ENCODE measurements around the gene GADD45B. TPM values are rescaled to one million over a fixed set of nuclear protein-coding genes. Genes with fewer than 3 reads are reported as not detected.

GADD45B gene
- total RNA-seq, 1 experiment from 2014 or later, result 37.9 TPM

DNA sequence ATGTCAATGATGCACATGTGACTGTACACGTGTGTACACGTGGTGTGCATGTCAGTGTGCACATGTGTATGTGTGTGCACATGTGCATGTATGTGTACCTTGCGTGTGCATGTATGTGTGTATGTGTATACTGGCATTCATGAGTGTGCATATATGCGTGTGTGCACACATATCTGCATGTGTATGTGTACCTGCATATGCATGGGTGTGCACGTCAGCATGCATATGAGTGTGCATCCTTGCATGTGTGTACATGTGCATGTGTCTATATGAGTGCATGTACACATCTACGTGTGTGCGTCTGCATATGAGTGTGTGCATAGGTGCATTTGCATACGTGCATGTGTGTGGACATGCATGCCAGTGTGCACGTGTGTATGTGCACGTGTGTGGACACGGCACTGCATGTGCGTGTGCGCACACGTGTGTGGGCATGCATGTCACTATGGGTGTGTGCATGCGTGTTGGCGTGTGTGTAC lies 48.5 kb downstream of the GADD45B start:
- no peaks in the 10 kb centered on the region for H3K27me3 ChIP-seq (ENCODE audit: insufficient read depth, low read length)
- intact Hi-C loops (cut with micrococcal nuclease), result no loop called here
- BruUV-seq (replicated peaks), result no TSS peak
- ChIA-PET CTCF (interaction anchor here (1.0 to 1.3 kb wide), 3 partner anchors 9 to 55 kb away, joined by 3 read pairs; no protein-coding TSS in a partner anchor), POLR2A (interaction anchor here (1.2 to 1.9 kb wide), 5 partner anchors 21 to 55 kb away, joined by 3 to 21 read pairs (median 5); partner anchors contain the start of gene GADD45B), RAD21 (ENCODE audit: low non-redundant PET in 1 of 2, low total read pairs in 2 of 2, uncharacterized antibody in 2 of 2, unreplicated experiment in 2 of 2) (interaction anchor here in 1 of 2 experiments (1.4 kb wide), 1 partner anchor 48 kb away, joined by 6 read pairs; the partner anchor contains the start of gene GADD45B)
- DNase-seq (ENCODE audit: low read depth, low spot score), result no peak
- H3K79me2 ChIP-seq (ENCODE audit: insufficient read depth, low read length), result no peaks in the 10 kb centered on the region
- H3K9ac ChIP-seq (ENCODE audit: low read length), result no peak overlapping the region
- TF ChIP-seq RAD21 (IDR thresholded peaks at IDR 0.05; ENCODE audit: low read depth) (no peak), SP1 (IDR thresholded peaks at IDR 0.05; ENCODE audit: low read depth) (no peak), FOSL1 (IDR thresholded peaks at IDR 0.05; ENCODE audit: low read depth) (no peak), POLR2AphosphoS5 (IDR thresholded peaks at IDR 0.05; ENCODE audit: low read depth, low read length) (no peak), ZNF274 (IDR thresholded peaks at IDR 0.05; ENCODE audit: low read depth, low read length) (no peak), CBX3 (IDR thresholded peaks at IDR 0.05; ENCODE audit: low read depth) (peak; percentile 11; the same call in 1 of the 2 replicates), YY1 (IDR thresholded peaks at IDR 0.05; ENCODE audit: extremely low read depth, insufficient replicate concordance, low read depth, low read length) (no peak)
- H4K20me1 ChIP-seq (ENCODE audit: insufficient read depth), result no peaks in the 10 kb centered on the region
- H3K4me1 ChIP-seq (ENCODE audit: control insufficient read depth in 1 of 2, insufficient read depth in 2 of 2, low read length in 2 of 2), result peaks cover 56 to 77% of the 10 kb centered on the region in 2 experiments
- no peaks in the 10 kb centered on the region for H3K9me3 ChIP-seq (ENCODE audit: control insufficient read depth in 1 of 2, insufficient read depth in 1 of 2, low read depth in 1 of 2, low read length in 2 of 2)
- H3K36me3 ChIP-seq (ENCODE audit: control insufficient read depth in 1 of 2, insufficient read depth in 2 of 2, low read length in 2 of 2), result no peaks in the 10 kb centered on the region
- peak overlapping the region in 1 of 2 experiments; percentile 56; a peak in 1 of 4 replicates for H3K4me3 ChIP-seq (replicated peaks in 1 of 2; ENCODE audit: low read depth in 1 of 2, low read length in 2 of 2)
- 0 out of 2 replicates have a peak, but pooled peaks have one; percentile 0 for ATAC-seq
- peak overlapping the region; percentile 92 for H3K4me2 ChIP-seq (ENCODE audit: low read length)
- no peak overlapping the region for H2AFZ ChIP-seq (ENCODE audit: low read depth, low read length, poor library complexity, severe bottlenecking)
- H3K27ac ChIP-seq (ENCODE audit: low read depth, low read length), result peak overlapping the region; percentile 87
- no peaks in the 10 kb centered on the region for H3K9me2 ChIP-seq (ENCODE audit: insufficient read depth)

Measured in HCT116 (cell line).